ENCODE results near the gene FBXW8. TPM values are rescaled to one million over a fixed set of nuclear protein-coding genes. Genes with fewer than 3 reads are reported as not detected.
A peak's percentile ranks its signal among the peaks of the same experiment; 100 is the strongest.

The FBXW8 gene
- total RNA-seq, 1 donor from 2014 or later = 24.8 TPM

DNA sequence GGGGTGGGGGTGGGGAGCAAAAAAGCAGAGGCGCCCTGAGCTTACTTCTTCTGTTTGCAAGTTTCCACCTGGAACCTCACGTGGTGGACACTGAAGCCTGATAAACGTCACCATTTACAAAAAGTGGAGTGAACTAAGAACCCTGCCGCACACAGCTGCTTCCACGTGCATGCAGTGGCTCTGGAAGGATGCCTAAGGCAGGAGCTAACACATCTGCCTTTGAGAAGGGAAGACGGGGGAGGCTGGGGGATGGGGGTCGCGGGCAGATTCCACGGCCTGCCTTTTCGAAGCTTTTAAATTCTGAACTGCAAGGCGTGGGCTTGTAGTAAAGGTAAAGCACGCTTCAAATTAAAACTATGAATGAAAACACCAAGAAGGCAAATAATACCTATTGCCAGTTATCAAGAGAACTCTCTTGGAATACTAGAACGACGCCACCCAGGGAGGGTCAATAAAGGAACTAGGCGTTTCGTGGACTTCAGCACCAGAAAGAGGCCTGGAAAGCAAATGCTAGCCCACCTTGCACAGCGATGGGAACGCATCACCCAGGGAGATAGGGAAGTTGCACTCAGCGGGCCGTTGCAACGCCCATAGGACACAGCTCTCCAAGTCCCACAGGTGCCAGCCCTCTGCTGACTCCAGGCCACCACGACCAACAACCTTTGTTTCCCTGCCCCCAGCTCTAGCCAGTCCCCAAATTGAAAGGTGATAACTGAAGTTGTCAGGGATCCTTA, 126.7 kb downstream of the FBXW8 start:
- no peak for DNase-seq (ENCODE audit: low spot score)

DNA sequence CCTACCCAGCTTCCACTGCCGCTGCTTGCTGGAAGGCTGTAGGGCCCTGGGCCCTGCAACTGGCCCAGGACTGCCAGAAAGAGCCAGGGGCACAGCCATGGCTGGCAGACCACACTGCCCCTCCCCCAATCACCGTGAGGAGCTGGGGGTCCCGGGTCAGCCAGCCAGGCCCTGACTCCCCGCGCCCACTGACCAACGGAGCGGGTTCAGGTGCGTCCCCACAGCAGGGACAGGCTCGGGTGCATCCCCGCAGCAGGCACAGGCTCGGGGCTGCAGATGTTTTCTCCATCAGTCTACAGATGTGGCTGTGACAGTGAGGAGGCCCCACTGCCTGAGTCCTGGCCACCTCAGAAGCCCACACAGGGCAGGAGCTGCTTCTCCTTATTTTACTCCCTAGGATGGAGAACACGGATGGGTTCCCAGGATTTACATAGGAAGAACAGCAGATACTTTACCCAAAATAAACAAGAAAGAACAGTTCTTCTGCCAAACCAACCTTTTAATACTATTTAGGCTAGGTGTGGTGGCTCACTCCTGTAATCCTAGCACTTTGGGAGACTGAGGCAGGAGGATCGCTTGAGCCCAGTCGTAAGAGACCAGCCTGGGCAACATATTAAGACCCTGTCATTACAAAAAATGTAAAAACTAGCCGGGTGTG, 127.4 kb downstream of the FBXW8 start:
- no peak for DNase-seq (ENCODE audit: low spot score)

DNA sequence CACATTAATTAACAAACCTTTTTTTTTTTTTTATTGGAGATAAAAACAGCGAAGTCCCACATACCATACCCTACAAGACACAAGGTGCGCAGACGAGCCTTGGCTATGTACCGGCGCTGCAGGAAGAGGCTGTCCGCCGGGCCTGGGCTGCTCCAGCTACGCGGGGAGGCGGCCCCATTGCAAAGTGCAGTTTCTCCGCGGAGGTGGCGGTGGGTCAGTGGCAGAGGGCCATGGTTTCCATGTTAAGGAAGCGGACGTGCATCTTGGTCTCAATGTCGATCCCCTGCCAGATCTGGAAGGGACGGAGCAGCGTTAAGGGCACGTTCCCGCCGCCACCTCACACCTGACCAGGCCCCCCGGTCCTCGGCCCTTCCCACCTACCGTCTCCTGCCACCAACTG, 128.2 kb downstream of the FBXW8 start:
- DNase-seq (ENCODE audit: low spot score) = no peak

DNA sequence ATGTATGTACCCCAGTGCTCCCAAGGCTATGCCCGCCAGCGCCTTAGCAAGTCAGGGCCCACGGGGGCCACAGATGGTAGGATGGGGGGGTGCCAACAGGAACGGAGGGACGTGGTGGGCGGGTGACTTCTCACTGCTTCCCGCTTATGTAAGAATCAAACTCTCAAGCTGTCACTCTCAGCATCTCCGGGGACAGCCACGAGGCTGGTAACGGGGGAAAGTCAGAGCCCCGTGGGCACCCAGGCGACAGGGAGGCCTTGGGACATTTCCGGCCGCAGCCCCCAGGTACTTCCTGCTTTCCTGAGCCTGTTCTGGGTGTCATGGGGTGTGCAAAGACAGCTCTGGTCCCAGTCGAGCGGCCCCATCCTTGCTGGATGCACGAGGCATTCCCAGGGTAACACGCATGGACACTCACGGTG, 129.2 kb downstream of the FBXW8 start:
- DNase-seq (ENCODE audit: low spot score) = no peak

DNA sequence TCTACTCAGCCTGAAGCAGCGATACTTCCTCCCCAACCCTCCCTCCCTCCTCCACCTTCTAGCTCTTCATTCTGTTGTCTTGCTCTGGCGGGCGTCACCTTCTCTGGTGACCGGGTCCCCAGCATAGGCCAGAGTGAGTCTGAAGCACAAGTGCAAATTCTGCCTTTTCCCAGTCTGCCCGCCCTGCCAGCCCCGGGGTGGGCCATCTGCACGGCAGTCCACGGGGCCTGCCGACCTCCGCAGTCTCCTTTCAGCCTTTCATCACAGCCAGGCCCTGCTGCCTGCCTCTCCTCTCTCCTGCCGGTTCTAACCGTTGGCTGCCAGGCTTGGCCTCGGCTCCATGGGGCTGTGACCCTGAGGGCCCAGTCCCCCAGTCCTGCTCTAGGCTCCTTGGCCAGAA, 129.7 kb downstream of the FBXW8 start:
- no peak for DNase-seq (ENCODE audit: low spot score)

DNA sequence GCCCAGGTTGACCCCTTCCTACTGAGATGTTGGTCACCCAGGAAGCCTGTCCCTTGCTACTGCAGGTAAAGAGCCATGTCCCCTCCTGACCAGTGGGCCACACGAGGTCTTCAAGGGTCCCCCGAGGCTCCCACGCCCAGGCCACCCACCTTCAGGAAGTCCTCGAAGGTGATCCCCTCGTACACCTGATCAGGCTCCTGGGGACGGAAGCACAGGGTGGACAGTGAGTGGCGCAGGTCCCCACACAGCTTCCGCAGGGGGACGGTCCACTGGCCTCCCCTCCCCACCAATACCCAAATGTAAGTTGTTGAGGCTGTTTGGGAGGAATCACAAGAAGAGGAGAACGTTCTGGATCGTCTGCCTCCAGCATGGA, 131.0 kb downstream of the FBXW8 start:
- DNase-seq (ENCODE audit: low spot score) = no peak

DNA sequence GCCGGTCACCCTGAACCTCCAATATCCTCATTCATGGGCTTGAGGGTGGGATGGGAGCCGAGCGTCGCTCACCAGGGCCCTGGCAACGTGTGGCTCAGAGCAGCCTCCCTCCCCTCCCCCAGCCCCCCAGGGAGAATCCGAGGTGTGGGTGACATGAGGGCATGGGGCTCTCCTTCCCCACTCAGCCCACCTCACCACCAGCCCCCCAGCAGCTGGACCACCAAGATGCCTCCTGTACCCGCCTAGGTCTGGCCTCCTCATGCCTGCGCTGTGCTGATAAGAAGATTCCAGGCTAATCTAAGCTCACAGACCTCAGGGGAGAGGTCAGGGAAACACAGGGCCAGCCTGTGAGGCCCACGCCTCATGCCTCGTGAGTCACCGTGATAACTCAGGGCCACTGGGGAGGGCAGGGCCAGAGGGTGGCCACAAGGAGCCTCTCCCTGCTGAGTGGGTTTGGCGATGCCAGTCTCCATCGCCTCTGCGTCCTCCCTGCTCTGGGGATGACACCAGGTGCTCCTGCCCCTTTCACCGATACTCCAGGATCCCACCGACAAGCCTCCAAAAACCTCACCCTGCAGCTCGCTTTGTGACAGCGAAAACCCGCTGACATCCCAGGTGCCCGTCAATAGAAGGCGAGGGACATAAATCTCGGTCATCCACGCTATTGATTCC, 131.6 kb downstream of the FBXW8 start:
- DNase-seq (ENCODE audit: low spot score) = peak; percentile 74

DNA sequence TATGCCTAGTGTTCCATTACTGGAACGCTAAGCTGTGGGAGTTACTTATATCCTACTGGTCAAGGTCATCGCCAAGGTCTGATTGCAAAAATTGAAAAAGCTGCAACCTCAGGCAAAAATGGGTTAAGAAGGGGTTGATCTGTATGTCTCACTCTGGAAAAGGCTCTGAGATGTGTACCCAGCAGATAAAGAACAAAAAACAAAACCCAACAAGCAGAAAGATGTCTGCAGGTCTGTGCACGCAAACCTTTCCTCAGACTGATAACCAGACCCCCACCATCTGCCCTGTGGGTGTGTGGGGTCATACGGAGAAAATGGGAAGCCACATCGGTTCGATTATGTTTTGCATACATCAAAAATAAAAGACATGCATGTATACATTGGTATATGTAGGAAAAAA, 132.1 kb downstream of the FBXW8 start:
- no peak for DNase-seq (ENCODE audit: low spot score)

DNA sequence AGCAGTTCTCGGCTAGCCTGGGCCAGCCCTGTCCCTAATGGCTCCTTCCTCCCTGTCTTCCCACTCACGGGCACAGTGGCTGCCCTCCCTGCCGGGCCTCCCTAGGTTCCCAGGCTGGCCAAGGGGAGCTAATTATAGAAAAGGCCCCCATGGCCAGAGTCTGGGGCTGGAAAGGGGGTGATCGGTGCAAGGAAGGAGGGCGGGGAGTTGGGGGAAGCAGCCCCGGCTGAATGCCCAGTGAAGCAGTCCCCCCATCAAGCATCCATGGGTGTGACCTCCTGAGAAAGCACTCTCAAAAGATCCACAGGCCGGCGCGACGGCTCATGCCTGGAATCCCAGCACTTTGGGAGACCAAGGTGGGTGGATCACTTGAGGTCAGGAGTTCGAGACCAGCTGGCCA, 133.6 kb downstream of the FBXW8 start:
- DNase-seq (ENCODE audit: low spot score) = no peak

DNA sequence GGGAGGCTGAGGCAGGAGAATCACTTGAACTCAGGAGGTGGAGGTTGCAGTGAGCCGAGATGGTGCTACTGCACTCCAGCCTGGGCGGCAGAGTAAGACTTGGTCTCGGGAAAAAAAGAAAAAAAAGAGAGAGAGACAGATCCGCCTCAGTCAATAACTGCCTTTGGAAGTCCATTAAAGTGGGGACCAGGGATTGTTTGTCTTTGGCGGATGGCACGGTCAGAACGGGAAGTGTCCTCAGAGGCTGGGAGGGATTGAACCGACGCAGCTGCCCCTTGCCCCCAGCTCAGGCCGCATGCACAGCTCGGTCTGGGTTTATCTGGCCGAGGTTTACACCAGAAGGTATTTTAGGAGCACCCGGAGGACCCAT, 134.0 kb downstream of the FBXW8 start:
- DNase-seq (ENCODE audit: low spot score) = no peak

DNA sequence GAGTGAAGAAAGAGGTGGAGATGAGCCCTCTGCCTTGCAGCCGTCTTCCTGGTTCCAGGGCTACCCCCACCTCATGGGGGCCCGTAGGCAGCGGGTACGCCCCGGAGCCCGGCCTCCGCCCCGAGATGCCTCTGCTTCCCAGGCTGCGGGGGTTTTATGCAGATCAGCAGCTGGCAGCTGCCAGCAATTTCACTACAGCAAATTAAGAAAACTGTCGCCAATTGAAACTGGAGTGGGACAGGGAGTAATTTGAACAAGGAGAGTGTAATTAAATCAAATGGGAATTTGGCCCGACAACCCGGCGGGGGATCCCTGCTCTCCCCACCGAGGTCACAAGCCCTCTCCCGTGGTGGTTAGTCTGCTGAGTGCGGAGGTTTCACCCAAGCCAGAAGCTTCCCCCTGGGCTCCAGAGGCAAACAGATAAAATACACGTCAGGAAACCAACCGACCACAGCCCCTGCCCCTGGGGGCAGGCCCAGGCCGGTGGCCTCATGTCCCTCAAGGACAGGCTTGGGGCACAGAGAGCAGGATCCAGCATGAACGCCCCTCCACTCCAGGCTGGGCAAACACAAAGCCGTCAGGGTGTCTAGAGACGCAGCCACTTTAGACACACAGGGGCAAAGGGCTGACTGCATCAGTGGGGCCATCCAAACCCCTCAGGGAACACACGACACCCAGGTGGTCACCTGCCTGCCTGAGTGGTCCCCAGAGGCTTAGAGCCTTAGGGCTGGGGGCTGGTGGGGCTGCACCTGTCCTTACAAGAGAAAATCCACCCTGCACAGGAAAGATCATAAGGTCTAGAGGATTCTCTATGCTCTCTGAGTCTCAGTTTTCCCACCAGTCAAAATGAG, 134.6 kb downstream of the FBXW8 start:
- no peak for DNase-seq (ENCODE audit: low spot score)

DNA sequence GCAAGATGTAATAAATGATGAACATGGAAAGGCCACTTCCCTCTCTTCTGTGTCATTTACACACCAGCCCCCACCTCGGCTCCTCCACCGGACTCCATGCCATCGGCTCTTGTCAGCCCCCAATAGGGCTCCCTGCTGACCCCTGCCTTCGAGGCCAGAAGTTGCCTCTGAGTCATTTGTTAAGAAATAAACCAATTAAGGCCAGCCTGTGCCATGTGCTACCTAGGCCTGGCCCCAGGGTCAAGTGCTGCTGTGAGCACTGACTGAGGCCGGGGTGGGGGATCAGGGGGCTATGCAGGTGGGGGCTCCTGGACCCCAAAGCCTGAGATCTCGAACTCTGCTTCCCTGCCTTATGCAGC, 135.2 kb downstream of the FBXW8 start:
- no peak for DNase-seq (ENCODE audit: low spot score)

DNA sequence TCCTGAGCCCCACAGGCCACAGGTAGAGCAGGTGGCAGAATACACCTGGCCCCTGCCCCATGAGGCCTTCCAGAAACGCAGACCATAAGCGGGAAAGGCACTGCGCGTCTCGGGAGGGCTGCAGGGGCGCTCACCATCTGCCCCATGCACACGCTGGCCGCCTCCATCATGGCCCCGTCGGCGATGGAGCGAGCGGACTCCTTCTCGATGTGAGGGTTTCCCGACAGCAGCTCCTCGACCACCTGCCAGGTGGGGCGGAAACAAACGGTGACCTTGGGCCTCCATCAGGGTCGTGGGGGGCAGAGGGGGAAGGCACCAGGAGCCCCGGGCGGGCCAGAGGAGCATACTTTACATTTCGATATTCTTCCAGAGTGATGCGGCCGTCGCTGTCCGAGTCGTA, 135.7 kb downstream of the FBXW8 start:
- DNase-seq (ENCODE audit: low spot score) = no peak

DNA sequence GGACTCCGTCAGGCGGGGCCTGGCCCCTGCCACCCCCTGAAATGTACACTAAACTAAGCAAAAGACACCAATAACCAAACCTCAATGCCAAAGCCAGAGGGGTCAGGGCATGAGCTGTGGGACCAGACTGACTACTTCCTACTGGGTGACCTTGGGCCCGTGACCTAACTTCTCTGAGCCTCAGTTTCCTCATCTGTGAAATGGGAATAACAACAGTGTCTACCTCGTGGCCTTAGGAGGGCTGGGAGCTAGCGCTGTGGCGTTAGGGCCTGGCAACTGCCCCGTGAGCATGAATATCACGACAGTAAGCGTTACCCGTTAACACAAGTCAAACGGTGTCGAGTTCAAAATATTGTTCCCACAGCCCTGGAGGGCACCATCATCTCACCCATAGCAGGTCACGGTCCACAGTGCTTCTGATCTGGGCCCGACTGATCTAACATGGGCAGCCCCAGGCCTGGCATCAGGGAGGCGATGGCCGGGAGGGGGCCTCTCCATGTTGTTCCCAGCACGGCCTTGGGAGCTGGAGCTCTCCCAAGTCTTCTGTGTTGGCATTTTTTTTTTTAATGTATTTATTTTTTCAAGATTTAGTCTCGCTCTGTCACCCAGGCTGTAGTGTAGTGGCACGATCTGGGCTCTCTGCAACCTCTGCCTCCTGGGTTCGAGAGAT, 136.2 kb downstream of the FBXW8 start:
- DNase-seq (ENCODE audit: low spot score) = no peak

DNA sequence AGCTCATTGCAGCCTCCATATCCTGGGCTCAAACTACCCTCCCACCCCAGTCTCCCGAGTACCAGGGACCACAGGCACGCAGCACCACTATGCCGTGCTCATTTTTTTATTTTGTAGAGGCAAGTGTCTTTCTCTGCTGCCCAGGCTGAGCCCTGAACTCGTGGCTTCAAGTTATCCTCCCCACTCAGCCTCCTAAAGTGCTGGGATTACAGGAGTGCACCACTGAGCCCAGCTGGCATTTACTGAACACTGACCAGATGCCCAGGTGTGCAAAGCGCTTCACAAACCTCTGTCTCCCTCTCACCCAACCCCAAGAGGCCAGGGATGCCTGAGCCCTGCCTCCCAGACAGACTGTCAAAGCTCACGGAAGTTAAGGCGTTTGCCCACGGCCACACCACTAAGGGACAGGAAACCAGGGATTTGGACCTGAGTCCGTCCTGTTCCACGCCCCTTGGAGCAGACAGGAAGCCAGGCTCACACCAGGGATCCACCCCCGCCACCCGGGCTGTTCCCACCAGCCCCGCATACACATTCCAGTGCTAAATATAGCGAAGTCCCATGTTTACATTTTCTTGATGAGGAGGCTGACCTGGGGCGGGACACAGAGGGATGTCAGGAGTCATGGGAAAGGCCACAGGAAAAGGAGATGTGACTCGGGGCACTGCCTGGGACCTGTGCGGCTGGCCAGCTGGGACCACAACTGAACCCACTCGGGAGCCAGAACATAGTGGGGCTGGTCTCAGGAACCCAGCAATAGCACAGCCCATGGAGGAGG, 137.2 kb downstream of the FBXW8 start:
- DNase-seq (ENCODE audit: low spot score) = peak; percentile 58

DNA sequence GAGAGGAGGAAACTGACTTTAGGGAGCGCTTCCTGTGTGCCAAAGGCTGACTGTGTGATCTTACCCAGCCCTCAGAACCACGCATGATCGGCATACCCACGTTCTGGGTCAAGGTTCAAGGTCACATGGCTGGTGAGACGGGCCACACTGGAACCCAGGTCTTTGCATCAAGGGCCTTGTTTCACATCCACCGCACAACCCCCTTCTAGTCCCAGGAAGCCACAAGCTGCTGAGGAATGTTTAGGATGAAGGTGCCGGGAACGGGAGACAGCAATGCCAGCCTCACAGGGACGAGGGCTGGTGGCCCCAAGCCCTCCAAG, 137.8 kb downstream of the FBXW8 start:
- no peak for DNase-seq (ENCODE audit: low spot score)

DNA sequence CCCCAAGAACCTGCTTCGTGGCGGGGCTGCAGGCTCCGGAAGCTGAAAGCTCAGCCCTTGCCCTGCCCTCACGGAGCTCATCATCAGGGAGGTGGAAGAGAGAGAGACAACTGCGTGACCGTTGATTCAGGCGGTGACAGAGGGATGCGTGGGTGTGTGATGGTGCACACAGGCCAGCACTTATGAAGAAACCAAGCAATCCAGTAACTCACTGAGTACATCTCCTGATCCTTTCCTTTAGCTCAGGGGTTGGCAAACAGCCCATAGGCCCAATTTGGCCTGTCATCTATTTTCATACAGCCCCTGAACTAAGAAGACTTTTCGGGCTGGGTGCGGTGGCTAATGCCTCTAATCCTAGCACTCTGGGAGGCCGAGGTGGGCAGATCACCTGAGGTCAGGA, 138.5 kb downstream of the FBXW8 start:
- DNase-seq (ENCODE audit: low spot score) = no peak

DNA sequence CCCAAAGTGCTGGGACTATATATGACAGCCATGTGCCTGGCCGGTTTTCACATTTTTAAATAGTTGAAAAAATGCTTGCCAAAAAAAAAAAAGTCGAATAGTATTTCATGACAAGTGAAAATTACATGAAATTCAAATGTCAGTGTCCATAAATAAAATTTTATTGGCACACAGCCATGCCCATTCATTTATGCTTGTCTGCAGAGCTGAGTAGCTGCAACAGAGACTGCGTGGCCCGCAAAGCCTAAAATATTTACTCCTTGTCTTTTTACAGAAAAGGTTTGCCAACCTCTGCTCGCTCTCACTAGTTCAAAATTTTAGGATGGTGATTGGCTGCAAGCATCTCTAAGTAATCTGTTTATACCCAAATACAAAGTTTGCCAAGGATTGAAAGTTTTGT, 139.3 kb downstream of the FBXW8 start:
- DNase-seq (ENCODE audit: low spot score) = no peak

DNA sequence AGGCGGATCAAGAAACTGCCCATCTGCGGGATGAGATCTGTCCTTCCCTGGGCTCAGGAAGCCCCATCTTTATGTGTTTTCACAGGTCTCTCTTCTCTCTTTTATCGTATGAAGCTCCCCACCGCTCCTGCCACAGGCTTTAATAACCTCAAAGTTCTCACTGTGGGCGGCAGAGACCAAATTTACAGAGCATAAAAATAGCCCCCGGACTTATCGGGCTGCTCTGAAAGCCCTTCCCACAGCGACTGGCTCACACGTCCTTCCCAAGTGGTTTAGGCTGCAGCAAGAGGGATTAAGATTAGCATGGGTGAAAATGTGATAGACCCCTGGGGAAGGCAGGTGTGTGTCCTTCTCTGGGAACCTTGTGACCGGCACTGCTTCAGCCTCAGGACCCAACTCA, 140.6 kb downstream of the FBXW8 start:
- no peak for DNase-seq (ENCODE audit: low spot score)

DNA sequence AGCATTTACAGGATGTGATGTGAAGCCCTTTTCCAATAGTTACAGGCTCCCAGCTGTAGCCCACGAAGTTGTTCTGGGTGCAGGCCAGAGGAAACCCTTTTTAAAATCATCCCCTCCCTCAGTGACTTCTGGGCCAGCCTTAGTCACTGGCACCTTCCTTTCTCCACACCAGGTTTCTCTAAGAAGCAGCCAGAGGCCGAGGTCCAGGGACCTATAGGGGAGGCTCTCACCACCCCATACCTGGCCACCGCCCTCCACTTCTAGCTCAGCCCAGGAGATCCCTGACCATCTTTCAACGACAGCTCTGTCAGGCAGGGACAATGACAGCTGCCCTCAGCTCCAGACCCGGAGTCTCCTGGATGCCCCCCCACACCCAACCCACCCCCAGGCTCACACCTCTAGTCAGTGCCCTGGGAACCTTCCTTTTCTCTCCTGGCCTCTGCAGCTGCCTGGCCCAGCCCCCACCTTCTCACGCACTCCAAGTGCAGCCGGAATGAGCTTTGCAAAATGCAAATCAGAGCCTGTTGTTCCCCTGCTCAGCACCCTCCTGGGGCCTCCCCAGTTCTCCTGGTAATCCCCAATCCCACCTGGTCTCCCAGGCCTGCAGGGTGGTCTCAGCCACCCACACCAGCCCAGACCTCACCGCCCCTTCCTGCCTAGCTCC, 141.8 kb downstream of the FBXW8 start:
- no peak for DNase-seq (ENCODE audit: low spot score)

DNA sequence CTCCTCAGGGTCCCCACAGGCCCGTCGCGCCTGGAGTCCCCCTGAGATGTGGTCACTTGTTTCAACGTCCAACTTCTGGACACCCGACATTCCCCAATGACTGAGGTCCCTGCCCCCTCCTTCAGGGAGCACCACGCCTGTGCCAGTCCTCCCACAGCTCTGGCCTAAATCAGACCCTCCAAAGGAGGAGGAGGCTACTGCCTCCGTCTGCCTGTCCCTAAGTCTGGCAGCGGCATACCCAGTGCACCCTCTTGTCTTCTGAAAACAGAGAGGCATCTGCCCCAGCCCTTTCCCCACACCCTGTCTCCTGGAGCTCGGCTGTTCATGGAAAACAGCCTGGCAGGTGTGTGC, 142.3 kb downstream of the FBXW8 start:
- no peak for DNase-seq (ENCODE audit: low spot score)

Measured in umbilical cord (tissue), 2 donors.